BE2C (cell line): Measurements from ENCODE around the gene DOCK2.
A peak's percentile ranks its signal among the peaks of the same experiment; 100 is the strongest.

ENCODE experiments used
- DNase-seq: peaks from one replicate; pipeline ENCODE4 v3.0.0-alpha.2; 2020
- H3K27me3 ChIP-seq: fragments of 250-450 bp; sonication (Bioruptor Pico); 2 replicates; pipeline ENCODE4 v1.5.1; 2020; ENCODE audit warnings: mild to moderate bottlenecking
- H3K36me3 ChIP-seq: fragments of 250-450 bp; sonication (Bioruptor Pico); 2 replicates; pipeline ENCODE4 v1.5.1; 2020; ENCODE audit warnings: mild to moderate bottlenecking
- H3K4me1 ChIP-seq: fragments of 250-450 bp; sonication (Bioruptor Pico); 2 replicates; pipeline ENCODE4 v1.5.1; 2020
- H3K4me3 ChIP-seq: 2 replicates; pipeline ENCODE4 v1.5.1; 2011; ENCODE audit warnings: low read depth, low read length
- H3K9me3 ChIP-seq: fragments of 250-450 bp; sonication (Bioruptor Pico); 2 replicates; pipeline ENCODE4 v1.5.1; 2020
- TF ChIP-seq, protein P1 (sequence below): IDR thresholded peaks from 2 replicates; pipeline ENCODE4 v1.5.1; 2012; ENCODE audit warnings: mild to moderate bottlenecking, low read depth, low read length

DOCK2 gene

DNA sequence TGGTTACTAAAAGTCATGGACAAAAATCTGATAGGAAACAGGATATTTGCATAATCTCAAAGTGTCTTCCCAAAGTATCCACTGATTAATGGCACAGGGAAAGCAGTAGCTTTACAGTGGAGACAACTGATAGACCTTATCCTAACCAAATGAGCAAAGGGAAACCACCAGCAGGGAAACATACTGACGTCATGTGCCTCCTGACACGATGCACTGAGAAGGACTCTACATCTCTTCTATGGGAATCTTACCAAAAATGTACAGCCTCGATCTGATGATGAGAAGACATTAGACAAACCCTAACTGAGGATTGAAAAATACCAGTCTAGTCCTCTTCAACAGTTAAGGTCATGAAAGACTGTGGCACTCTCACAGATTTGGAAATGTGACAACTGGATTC is 177.0 kb downstream of the DOCK2 start:
- TF ChIP-seq, protein P1, sequence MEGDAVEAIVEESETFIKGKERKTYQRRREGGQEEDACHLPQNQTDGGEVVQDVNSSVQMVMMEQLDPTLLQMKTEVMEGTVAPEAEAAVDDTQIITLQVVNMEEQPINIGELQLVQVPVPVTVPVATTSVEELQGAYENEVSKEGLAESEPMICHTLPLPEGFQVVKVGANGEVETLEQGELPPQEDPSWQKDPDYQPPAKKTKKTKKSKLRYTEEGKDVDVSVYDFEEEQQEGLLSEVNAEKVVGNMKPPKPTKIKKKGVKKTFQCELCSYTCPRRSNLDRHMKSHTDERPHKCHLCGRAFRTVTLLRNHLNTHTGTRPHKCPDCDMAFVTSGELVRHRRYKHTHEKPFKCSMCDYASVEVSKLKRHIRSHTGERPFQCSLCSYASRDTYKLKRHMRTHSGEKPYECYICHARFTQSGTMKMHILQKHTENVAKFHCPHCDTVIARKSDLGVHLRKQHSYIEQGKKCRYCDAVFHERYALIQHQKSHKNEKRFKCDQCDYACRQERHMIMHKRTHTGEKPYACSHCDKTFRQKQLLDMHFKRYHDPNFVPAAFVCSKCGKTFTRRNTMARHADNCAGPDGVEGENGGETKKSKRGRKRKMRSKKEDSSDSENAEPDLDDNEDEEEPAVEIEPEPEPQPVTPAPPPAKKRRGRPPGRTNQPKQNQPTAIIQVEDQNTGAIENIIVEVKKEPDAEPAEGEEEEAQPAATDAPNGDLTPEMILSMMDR: no peak
- no peaks in the 10 kb centered on the region for H3K4me1 ChIP-seq
- no peaks in the 10 kb centered on the region for H3K36me3 ChIP-seq
- H3K9me3 ChIP-seq: no peaks in the 10 kb centered on the region
- H3K4me3 ChIP-seq: no peak overlapping the region
- no peaks in the 10 kb centered on the region for H3K27me3 ChIP-seq
- no peak for DNase-seq

DNA sequence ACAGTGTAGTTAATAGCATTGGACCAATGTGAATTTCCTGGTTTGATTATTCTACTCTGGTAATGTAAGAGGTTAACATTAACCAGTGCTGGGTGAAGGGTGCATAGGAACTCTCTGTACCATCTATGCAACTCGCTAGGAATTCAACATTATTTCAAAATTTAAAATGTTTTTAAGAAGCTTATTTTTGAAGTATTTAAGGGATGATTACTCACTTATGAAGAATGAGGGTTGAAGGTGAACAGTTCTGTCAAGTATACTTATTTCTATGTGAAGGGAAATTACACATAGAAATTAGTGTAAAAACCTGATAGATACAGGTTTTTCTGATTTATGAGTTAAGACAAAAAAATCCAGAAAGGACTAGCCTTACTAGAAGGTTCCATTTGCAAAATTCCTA is 177.4 kb downstream of the DOCK2 start:
- Histone ChIP-seq H3K4me3 (no peak overlapping the region), H3K4me1 (no peaks in the 10 kb centered on the region), H3K9me3 (no peaks in the 10 kb centered on the region), H3K27me3 (no peaks in the 10 kb centered on the region), H3K36me3 (no peaks in the 10 kb centered on the region)
- no peak for DNase-seq
- TF ChIP-seq, protein P1: no peak

DNA sequence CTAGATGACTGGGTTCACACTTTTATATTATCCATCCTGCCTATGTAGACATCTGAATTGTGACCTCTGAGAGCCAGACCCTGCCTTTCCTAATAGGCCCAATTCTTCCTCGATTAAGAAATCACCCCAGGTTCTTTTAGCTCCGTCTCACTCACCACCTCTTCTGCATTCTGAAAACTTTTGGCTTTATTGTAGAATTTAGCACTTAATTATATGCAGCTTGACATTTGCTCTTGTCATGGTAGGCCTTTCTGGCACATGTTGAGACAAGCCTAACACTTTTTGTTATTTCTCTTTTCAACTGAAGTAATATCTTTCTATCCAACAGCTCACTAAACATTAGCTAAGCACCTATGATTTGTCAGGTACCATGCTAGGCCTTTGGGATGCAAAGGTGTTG is 180.0 kb downstream of the DOCK2 start:
- Histone ChIP-seq H3K27me3 (no peaks in the 10 kb centered on the region), H3K36me3 (no peaks in the 10 kb centered on the region), H3K4me1 (no peaks in the 10 kb centered on the region), H3K9me3 (no peaks in the 10 kb centered on the region), H3K4me3 (no peak overlapping the region)
- no peak for DNase-seq
- TF ChIP-seq, protein P1: no peak

DNA sequence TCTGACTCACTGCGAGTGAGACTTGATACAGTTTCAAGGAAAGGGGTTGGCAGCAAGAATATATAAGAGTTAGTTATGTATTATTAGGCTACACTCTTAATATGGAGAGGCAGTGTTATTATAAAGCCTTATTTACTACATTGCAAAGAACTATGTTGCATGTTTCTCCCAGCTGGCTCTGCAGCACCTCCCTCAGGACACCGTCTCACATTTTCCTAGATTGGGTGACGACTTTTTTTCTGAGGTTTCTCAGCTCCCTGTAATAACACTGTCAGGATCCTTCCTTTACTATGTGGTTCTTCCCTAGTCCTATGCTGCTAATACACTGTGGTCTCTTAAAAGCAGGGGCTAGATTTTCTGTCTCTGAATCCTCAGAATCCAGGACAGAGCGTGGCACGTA is 189.5 kb downstream of the DOCK2 start:
- H3K4me3 ChIP-seq: no peak overlapping the region
- H3K27me3 ChIP-seq: no peaks in the 10 kb centered on the region
- no peaks in the 10 kb centered on the region for H3K9me3 ChIP-seq
- no peaks in the 10 kb centered on the region for H3K36me3 ChIP-seq
- no peak for DNase-seq
- H3K4me1 ChIP-seq: no peaks in the 10 kb centered on the region
- TF ChIP-seq, protein P1: peak; percentile 22; the same call in 1 of the 2 replicates

DNA sequence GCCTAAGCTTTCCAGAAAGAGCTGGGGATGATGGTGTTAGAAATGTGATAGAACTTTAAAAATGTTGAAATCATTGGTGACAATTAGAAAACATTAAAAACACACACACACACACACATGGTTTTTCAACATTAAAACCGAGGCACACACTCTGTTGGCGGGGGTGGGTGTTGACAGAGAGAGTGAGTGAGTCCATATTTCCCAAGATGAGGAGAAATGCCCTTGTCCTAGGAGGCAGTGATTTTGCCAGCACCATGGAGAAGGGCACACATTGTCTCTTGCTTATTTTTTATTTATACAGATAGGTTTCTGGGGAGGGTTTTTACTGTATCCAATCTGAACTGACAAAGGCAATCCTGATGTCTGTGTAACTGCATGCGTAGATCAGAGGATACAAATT is 190.7 kb downstream of the DOCK2 start:
- no peaks in the 10 kb centered on the region for H3K27me3 ChIP-seq
- TF ChIP-seq, protein P1: no peak
- no peak for DNase-seq
- H3K9me3 ChIP-seq: no peaks in the 10 kb centered on the region
- no peaks in the 10 kb centered on the region for H3K4me1 ChIP-seq
- H3K36me3 ChIP-seq: no peaks in the 10 kb centered on the region
- no peak overlapping the region for H3K4me3 ChIP-seq

DNA sequence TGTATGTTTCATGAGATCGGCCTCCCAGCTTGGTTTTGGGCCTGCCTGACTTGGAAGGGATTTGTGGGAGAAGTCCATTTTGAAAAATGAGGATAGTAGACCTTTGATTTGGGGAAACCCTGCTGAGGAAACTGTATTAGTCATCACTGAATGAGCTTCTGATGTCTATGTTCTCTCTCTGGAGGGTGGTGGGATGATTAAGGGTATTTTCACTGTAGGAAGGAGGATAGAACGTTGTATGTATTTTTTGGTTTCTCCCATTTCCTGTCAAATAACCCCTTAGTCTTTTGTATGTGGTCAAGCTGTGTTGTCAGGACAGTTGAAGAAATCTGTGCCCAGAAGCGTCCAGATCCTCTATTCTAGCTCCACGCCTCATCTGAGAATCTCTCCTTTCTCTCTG is 191.3 kb downstream of the DOCK2 start:
- Histone ChIP-seq H3K4me1 (no peaks in the 10 kb centered on the region), H3K9me3 (no peaks in the 10 kb centered on the region), H3K27me3 (no peaks in the 10 kb centered on the region), H3K36me3 (no peaks in the 10 kb centered on the region), H3K4me3 (no peak overlapping the region)
- TF ChIP-seq, protein P1: no peak
- no peak for DNase-seq
